ENCODE measurements around the gene DPP6.
"Not testable (repeated sequence)": the region's sequence is repeated elsewhere in the genome, so short reads cannot be mapped to it uniquely, and the experiment has no call there.

DPP6 gene

DNA sequence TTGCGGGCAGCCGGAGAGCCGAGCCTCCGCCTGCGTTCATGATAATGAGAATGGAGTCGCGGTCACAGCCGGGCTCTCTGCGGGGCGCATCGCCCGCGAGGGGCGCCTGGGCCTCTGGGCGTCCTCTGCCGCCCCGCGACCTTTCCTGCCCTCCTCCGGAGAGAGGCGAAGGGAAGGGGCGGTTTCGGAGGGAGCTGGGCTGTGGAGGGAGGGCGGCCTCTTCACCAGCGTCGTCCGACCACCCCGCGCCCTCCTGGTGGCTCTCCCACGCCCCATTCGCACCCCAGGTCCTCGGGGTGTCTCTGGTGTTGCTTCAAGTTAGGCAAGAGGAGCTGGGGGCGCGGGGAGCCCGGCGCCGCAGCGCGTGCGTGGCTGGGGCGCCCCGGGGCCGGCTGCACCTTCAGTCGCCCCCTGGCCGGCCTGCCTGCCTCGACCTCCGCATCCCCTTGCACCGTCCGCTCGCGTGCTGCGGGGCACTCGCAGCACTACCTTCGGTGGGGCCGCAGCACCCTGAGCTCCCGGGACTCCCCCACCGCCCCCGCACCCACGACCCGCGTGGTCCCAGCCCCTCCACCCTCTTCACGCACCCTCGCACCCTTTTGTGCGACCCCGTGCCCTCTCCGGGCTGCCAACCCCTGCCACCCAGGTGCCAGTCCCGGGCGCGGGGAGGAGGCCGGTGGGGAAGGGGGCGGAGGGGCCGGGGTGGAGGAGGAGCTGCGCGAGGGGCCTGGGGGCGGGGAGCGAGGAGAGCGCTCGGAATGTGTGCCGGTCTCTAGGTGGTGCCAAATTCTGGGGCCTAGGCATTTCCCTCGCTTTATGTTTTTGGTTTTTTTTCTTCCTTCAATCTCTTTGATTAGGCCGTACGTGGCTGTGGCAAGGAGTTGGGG, at the start of gene DPP6:
TSS of gene DPP6 (plus strand) at position 756 of the 887 bp plus-strand sequence.
- DNase-seq (ENCODE audit: low read depth); H3K4me3 ChIP-seq (ENCODE audit: low read depth, low read length): not testable (repeated sequence)

DNA sequence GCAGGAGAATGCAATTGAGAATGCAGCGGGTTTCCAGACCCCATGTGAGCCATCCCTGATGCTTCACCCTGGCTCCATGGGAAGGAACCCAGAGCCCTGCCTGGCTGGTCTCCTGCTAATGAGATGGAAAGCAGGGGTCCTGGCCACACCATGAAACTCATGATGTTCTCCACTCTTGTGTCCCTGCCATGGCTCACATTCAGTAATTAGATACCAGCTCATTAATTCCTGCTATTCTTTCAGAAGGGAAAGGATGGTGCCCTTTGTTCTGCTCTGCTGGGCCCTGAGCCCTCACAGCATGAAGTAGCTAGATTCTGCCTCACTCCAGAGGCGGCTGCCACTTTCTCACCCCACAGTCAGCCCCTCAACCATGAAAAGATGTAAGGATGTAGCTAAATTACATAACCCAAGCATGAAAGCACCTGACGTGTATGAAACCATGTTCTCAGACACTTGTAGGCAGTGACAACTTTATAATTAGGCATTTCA, 42.7 kb upstream of the DPP6 start:
- not testable (repeated sequence) for DNase-seq (ENCODE audit: low read depth); H3K4me3 ChIP-seq (ENCODE audit: low read depth, low read length)

DNA sequence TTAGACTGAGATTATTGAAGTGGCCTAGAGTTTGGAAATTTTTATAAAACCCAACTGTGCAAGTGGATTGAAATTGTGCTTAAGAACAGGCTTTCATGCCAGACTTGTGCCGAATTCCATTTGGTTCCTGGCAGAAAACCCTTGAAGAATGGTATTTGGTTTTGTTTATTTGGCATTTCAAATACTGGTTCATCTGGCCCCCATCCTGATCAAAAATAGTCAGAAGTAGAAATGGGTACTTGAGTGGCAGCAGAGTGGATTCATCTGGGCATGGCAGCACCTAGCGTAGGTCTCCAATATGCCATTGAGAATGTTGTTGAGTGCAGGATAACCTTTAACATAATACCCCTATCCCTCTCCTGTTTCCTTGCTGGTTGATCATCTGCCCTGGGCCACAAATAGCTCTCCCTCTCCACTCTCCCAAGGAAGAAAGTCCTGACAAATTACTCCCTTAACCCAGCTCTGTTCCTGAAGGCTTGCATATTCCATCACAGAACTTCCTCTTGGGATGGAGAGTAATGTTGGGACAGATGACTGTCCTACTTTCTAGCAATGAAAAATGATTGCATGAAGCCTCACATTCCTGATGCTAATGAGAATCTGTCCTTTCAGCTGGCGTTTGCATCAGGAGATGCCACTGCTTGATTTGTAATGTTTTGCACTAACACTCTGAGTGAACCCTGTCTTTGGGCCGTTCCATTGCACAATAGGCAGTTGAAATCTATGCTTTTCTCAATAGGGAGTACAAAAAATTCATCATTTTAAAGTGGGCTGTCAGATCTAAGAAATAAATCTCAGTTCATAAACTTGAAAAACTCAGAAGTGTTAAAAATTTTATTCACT, 41.3 kb upstream of the DPP6 start:
- H3K4me3 ChIP-seq (ENCODE audit: low read depth, low read length), result not testable (repeated sequence)

DNA sequence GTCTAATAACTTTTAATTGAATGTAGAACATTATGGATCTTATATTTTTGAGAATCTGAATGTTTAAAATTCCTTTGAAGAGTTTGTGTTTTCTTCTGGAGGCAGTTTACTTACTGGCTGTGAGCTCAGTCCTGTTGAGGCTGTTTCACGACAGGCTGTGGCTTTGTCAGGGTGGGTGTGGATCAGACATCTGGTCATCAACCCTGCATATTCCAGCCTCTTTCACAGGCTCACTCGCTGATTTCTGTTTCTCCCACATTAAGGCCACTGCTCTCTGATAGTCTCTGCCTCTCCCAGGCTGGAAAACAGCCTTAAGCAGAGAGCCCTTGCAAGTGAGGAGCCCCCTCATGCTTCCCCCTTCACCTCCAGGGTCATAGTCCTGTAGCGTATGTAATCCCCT, 39.4 kb upstream of the DPP6 start:
- not testable (repeated sequence) for H3K4me3 ChIP-seq (ENCODE audit: low read depth, low read length); DNase-seq (ENCODE audit: low read depth)

More for the DNA sequence above, 41.3 kb upstream of the DPP6 start:
- not testable (repeated sequence) for DNase-seq (ENCODE audit: low read depth)

DNA sequence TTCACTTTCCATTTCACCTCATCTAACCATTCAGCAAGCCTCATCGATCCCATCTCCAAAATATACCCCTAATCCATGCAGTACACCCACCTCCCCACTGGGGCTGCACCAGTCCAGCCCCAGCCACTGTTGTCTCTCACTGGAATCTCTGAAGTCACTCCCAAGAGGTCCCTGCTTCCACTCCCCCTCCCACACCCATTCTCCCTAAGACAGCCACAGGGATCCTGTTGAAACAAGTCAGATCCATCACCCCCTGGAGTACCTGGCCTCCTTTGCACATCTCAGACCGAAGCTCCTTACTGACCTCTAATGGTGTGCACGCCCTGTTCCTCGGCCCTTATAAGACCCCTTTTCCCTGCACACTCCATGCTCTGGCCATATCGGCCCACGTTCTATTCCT, 36.6 kb upstream of the DPP6 start:
- not testable (repeated sequence) for H3K4me3 ChIP-seq (ENCODE audit: low read depth, low read length); DNase-seq (ENCODE audit: low read depth)

DNA sequence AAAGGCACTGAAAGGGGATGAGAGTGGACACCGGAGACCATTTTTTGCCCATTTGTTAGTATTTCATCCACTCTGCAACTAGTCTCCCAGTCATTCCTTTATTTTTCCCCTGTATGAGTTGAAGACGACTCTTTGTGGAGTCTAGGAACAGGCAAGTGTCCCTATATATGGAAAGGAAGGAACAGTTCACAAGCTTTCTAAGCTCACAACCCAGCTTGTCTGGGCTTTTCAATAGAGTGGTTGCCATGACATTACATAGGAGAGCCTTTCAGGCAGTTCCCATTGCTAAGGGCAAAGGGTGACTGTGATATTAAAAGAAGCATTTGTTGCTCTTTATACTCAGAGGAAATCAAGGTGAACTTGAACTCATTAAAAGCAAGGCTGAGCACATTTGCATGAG, 33.8 kb upstream of the DPP6 start:
- not testable (repeated sequence) for H3K4me3 ChIP-seq (ENCODE audit: low read depth, low read length); DNase-seq (ENCODE audit: low read depth)

DNA sequence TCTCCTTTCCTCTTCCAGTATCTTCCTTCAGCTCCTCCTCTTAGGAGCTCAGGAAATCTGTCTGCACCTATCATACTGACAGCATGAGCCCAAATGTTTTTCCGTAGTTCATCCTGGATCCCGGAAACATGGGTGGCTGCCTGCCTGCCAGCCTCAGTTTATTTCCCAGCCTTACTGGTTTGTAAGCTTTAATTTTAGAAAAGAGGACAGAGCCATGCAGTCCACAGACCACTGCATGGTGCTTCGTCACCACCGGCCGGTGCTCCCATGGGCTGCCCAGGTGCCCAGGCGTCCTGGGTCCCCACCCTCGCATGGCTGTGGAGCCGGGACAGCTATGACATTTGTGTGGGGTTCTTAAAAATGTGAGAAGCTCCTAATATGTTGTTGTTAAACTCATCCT, 24.4 kb upstream of the DPP6 start:
- not testable (repeated sequence) for H3K4me3 ChIP-seq (ENCODE audit: low read depth, low read length); DNase-seq (ENCODE audit: low read depth)

DNA sequence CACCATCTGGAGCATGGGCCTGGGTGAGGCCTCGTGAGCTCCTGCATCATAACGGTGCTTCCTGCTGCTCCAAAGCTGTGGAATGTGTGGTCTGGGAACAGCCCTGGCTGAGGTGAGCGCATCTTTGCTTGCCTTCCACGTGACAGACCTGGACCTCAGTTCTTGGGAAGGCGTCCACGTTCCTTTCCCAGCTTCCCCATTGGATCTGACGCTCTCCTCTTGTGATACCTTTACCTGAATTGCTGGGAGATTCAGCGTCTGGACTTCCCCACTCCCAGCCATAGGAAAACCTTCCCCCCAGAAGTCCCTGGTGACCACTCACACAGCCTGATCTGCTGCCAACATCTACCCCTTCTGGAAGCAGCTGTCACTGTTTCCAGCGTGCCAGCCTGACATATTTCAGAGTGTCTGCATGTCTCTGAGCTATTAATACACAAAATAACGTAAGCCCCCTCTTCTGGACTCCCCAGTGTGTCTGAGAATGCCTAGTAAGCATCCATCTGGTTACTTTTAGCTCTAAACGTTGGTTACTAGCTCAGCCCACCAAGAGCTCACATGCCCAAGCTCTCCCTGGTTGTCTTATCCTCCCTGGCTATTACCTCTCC, 21.6 kb upstream of the DPP6 start:
- DNase-seq (ENCODE audit: low read depth); H3K4me3 ChIP-seq (ENCODE audit: low read depth, low read length): not testable (repeated sequence)

DNA sequence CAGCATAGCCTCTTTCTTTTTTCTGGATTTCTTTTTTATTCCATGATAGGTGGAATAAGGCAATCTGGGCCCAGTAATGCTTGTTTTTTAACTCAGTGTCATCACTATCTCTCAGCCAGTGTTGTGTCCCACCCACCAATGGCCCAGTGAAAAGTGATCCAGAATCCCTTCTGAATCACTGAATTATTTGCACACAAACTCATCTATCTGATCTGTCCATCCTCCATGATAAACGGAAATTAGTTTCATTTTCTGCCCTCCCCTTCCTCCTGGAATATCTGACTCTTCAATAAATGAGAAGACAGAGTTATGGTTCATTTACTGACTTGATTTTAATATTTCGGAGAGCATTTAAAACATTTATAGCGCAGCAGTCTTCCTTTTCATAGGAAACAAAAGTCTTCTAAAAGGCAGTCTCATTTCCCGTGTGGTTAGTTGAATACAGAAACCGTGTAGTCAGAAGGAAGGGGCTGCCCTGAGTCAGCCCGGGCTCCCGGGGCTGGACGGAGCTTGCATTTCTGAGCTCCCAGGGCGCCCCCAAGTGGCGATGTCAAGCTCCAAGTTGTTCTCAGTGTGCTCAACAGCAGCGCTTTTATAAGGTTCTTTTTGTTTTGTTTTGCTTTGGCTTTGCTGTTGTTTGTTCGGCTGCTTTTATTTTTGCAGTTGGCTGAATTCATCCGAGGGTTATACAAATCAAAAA, 12.6 kb upstream of the DPP6 start:
- not testable (repeated sequence) for DNase-seq (ENCODE audit: low read depth); H3K4me3 ChIP-seq (ENCODE audit: low read depth, low read length)
- TF ChIP-seq, protein P1, sequence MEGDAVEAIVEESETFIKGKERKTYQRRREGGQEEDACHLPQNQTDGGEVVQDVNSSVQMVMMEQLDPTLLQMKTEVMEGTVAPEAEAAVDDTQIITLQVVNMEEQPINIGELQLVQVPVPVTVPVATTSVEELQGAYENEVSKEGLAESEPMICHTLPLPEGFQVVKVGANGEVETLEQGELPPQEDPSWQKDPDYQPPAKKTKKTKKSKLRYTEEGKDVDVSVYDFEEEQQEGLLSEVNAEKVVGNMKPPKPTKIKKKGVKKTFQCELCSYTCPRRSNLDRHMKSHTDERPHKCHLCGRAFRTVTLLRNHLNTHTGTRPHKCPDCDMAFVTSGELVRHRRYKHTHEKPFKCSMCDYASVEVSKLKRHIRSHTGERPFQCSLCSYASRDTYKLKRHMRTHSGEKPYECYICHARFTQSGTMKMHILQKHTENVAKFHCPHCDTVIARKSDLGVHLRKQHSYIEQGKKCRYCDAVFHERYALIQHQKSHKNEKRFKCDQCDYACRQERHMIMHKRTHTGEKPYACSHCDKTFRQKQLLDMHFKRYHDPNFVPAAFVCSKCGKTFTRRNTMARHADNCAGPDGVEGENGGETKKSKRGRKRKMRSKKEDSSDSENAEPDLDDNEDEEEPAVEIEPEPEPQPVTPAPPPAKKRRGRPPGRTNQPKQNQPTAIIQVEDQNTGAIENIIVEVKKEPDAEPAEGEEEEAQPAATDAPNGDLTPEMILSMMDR (IDR thresholded peaks at IDR 0.05; ENCODE audit: control insufficient read depth, extremely low read depth, insufficient read depth), result 0 out of 2 replicates have a peak, but pooled peaks have one; percentile 24

DNA sequence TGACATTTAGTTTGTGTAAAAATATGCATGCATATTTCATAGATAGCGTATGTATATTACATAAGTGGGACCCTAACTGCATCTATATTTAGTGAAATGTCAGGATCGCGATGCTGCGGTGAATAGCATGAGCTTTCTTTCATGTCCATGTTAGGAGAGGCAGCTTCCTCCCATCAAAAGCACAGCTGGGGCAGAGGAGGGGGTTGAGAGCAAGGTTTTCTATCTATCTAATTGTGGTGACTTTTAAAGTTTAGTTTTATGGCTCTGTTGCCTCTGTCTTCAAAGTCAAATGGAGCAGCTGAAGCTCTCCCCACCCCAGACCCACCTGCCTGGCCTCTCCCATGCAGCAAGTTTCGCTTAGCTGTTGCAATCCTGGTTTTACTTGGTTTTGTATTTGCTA, 1.8 kb upstream of the DPP6 start:
- not testable (repeated sequence) for H3K4me3 ChIP-seq (ENCODE audit: low read depth, low read length); DNase-seq (ENCODE audit: low read depth)

DNA sequence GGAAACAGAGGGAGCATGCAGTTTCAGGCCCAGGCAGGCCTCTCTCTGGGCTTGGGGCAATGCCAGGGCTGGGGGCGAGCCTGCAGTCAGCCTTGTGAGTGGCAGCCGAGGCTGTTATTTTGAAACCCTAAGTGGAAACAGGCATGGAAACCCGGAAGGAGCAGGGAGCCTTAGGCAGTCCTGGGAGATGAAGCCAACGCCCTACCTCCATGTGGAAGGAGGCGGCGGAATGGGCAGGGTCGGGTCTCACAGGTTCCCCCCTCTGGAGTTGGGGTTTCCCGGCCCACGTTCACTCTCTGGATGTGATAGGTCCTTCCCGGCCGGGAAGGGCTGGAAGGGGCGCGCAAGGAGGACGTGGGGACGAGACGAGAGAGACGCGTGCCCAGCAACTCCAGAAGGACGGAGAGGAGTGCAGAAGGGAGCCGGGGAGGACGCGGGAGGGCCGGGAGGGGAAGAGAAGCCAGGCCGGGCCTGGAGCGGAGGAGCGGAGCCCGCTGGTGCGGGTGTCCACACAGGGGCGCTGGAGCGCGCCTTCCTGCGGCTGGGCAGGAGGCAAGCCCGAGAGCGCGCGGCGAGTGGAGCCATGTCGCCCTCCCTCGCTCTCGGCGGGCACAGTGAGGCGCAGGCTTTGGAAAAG, 1.1 kb upstream of the DPP6 start:
- not testable (repeated sequence) for DNase-seq (ENCODE audit: low read depth)

DNA sequence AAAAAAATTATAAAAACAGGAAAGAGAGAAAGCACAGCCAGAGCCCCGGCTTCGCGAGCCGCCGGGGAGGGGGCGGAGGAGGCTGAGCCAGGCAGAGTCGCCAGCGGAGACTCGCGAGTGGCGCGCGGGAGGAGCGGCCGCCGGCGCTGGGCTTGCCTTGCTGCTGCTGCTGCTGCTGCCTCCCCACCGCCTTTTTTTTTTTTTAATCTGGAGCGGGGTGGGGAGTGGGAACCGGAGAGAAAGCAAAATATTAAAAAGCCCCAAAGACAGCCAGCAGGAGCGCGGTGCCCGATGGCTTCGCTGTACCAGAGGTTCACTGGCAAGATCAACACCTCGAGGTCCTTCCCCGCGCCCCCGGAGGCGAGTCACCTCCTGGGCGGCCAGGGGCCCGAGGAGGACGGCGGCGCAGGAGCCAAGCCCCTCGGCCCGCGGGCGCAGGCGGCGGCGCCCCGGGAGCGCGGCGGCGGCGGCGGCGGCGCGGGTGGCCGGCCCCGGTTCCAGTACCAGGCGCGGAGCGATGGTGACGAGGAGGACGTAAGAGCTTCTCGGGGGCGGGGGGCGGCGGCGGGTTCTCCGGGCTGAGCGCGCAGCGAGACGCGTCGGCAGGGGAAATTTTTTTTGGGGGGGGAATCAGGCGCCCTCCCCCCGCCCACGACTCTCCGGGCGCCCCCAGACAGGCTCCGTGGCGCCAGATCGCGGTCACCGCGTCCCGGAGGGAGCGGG, 493 bp downstream of the DPP6 start:
- H3K4me3 ChIP-seq (ENCODE audit: low read depth, low read length); DNase-seq (ENCODE audit: low read depth): not testable (repeated sequence)

More for the DNA sequence above, 1.1 kb upstream of the DPP6 start:
- not testable (repeated sequence) for H3K4me3 ChIP-seq (ENCODE audit: low read depth, low read length)

DNA sequence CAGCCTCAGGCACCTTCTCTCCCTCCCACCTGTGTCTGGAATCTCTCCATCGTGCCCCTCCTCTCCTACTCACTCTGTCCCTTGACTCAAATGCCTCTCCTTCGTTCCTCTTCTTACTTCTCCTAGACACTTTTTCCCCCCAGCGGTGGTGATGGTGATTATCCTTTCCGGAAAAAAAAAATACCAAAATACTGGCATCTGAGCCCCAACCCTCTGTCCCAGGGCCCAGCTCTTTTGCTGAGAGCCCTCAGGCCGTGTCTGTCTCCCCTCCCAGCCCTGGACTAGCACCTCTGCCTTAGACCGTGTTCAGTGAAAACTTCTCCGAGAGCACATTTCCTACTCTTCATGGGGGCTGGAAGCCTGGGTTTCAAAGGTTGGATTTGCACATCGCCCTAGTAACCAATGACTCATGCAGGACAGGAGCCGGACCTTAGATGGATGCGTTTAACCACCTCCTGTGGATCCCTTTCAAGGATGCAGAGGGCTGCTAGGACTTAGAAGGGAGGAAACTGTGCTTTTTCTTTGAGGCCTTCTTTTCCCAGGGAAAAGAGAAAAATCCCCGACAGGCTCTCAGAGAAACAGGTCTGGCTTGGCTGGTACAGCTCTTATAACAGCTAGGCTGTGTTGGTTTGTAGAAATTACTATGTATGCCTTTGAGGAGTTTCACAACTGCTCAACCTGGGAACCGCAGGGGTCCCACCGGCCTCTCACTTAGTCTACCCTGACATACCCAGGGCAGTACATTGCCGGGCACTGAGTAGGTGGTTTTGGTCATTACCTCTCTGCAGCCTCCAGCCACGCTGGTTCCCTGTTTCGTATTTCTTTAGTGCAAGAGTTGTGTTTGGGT, 1.5 kb downstream of the DPP6 start:
- H3K4me3 ChIP-seq (ENCODE audit: low read depth, low read length); DNase-seq (ENCODE audit: low read depth): not testable (repeated sequence)

DNA sequence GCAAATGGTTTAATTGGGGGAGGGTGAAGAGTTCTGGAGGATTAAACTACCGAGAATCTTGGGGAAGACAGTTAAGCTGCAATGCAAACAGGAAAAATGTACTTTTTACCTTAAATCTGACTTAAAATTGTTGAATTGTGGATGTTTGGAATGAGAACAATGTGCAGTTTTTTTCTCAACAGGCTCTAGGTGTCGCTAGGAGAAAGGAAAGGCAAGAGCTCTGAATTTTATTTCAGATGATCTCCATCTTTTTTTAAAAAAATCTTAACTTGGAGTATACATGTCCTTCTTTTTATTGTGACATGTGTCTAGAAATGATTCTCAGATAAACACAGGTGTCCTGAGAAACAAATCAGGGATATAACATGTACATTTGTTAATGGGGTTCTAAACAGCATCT, 2.5 kb downstream of the DPP6 start:
- not testable (repeated sequence) for H3K4me3 ChIP-seq (ENCODE audit: low read depth, low read length); DNase-seq (ENCODE audit: low read depth)

DNA sequence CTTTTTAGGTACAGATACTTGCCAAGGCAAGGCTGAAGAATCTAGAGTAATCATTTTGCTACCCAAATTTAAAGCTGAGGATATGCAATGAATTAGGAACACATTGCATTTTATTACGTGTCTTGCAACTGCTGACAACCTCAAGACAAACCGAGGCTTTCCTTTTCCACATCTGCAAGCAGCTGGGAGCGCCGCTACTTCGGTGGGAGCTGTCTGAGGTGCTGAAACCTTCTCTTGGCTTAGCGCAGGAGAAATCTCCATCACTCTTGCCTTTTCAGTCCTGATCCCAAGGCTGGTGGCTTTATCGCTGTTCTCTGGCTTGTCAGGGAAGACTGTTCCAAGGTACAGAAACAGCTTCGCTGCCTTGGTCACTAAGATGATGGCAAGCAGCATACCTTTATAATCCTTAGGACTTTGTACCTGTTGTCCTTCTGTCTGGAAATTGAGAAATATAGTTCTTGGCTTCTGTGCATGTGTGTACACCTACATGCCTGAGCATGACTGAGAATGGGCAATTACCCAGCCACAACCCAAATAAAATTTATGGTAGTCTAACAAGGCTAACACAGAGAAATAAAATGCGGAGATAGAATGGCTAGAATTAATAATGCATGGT, 3.4 kb downstream of the DPP6 start:
- DNase-seq (ENCODE audit: low read depth); H3K4me3 ChIP-seq (ENCODE audit: low read depth, low read length): not testable (repeated sequence)

Data from LNCaP clone FGC (cell line).